GM19238 (cell line): ENCODE results near the gene SP140.
"Not testable (repeated sequence)": the region's sequence is repeated elsewhere in the genome, so short reads cannot be mapped to it uniquely, and the experiment has no call there.

Experiments
- DNase-seq: peaks from one replicate; pipeline ENCODE4 v3.0.0; 2011; ENCODE audit warnings: low spot score; ENCODE audit not compliant: insufficient read length

The SP140 gene

GRCh38 chr2:230282936-230283335 lies 57.4 kb downstream of the SP140 start:
- no peak for DNase-seq

GRCh38 chr2:230286048-230286447 lies 60.5 kb downstream of the SP140 start:
- no peak for DNase-seq

- not testable (repeated sequence) for DNase-seq
Observed at GRCh38 chr2:230289311-230289710, 63.8 kb downstream of the SP140 start.

GRCh38 chr2:230295192-230295591 lies 69.7 kb downstream of the SP140 start:
- DNase-seq = no peak

- no peak for DNase-seq
Observed at GRCh38 chr2:230296917-230297316, 71.4 kb downstream of the SP140 start.

GRCh38 chr2:230299618-230300017 lies 74.1 kb downstream of the SP140 start:
- DNase-seq = no peak

- no peak for DNase-seq
Observed at GRCh38 chr2:230305416-230306275, 80.1 kb downstream of the SP140 start.

GRCh38 chr2:230306474-230306873 lies 80.9 kb downstream of the SP140 start:
- DNase-seq = no peak

GRCh38 chr2:230307485-230307884 lies 81.9 kb downstream of the SP140 start:
- DNase-seq = no peak

- DNase-seq = no peak
Observed at GRCh38 chr2:230308402-230309000, 83.0 kb downstream of the SP140 start.

GRCh38 chr2:230310792-230311191 lies 85.3 kb downstream of the SP140 start:
- not testable (repeated sequence) for DNase-seq

- not testable (repeated sequence) for DNase-seq
Observed at GRCh38 chr2:230311634-230312033, 86.1 kb downstream of the SP140 start.

GRCh38 chr2:230312638-230313037 lies 87.1 kb downstream of the SP140 start:
- DNase-seq = no peak

GRCh38 chr2:230317366-230317765 lies 91.8 kb downstream of the SP140 start:
- no peak for DNase-seq

GRCh38 chr2:230318190-230319121 lies 92.9 kb downstream of the SP140 start:
- DNase-seq = peak; percentile 18

GRCh38 chr2:230319211-230319862 lies 93.8 kb downstream of the SP140 start:
- peak; percentile 66 for DNase-seq

- DNase-seq = no peak
Observed at GRCh38 chr2:230321031-230321430, 95.5 kb downstream of the SP140 start.

- no peak for DNase-seq
Observed at GRCh38 chr2:230322561-230323384, 97.2 kb downstream of the SP140 start.

GRCh38 chr2:230323385-230324106 lies 98.0 kb downstream of the SP140 start:
- DNase-seq = no peak

GRCh38 chr2:230324503-230324902 lies 99.0 kb downstream of the SP140 start:
- DNase-seq = no peak
